Left renal pelvis (tissue), 4 donors: Measurements from ENCODE around the gene C12orf60. TPM values are rescaled to one million over a fixed set of nuclear protein-coding genes. Genes with fewer than 3 reads are reported as not detected.

ENCODE experiments used
- DNase-seq, 4 donors: peaks; one replicate each; pipeline ENCODE4 v3.0.0-alpha.2; 2013; ENCODE audit warnings: low read depth in 4 of 4, low spot score in 3 of 4
- polyA plus RNA-seq, 4 donors: library from polyadenylated mRNA; unstranded; fragments of 120-200 nt; gene quantifications; one replicate each; pipeline ENCODE4 v1.2.1, GENCODE V29; 2013; ENCODE audit not compliant: insufficient read length in 4 of 4

Gene C12orf60
- polyA plus RNA-seq, 4 donors = 1.4 to 5.9 (median 5.0) TPM

DNA sequence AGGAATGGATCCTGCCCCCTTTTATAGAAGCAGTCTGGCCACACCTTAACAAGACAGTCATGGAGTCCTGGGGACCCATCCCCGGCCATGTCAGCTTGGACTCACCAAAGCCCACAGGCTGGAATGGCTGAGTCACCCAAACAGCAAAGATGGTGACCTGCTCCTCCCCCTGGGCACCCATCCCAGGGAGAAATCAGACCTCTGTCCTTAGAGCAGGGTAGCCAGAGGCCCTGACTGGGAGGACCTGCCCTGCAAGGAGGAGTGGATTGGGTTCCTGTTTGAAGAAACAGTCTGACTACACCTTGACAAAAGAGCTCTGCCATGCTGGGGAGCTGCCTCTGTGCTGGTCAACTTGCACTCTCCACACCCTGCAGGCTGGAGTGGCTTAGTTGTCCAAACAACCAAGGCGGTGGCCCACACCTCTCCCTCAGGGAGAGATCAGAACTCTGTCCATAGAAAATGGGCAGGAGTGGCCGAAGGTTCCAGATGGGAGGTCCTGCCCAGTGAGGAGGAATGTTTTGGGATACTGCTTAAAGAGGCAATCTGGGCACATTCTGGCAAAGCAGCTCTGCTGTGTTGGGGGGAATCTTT, 65.5 kb downstream of the C12orf60 start:
- no peak for DNase-seq

DNA sequence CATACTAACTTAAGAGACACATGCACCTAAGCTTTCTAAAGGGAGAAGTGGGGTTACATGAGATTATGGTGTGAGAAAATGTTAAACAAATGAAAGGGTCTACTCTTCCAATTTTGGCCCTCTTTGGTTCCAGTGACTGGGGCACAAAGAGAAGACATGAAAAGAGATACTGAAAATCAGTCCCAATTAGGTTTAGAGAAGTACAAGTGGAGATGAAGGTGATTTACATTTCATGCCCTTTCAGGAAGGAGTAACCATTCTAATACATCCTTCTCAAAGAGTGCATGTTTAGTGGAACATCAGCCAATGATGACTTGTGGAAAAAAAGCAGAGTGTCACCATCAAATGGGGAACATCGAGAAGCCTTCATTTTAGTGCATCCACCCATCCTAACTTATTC, 67.8 kb downstream of the C12orf60 start:
- DNase-seq = no peak

GRCh38 chr12:14871886-14872285, 68.4 kb downstream of the C12orf60 start:
- no peak for DNase-seq

DNA sequence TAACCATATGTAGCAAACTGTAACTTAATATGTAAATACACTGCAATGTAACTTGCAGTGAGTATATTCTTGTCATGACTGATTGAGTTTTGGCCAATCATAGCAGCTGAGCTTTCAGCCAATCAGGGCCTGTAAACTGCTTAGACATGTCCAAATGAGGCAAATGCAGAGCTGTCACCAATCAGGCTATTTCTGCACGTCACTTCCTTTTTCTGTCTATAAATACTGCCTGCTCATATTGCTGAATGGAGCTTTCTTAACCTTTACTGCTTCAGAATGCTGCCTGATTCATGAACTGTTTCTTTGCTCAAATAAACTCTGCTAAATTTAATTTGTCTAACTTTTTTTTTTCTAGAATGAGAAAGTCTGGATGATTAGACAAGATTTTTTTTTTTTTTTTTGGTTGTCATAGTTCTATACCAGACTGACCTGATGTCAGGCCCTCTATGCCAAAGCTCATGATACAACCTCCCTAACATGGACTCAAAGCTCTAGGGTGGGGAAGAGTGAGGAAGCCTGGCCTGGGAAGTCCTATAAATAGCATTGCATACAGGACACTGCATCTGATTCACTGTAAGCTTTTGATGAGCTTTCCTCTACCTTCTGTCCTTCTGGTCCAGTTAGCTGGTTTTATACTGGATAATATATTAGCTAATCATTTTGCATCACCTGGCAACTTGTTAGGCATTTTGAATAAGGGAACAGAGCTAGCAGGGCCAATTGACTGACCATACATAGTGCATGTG, 70.1 kb downstream of the C12orf60 start:
- DNase-seq = no peak

Other genes starting within 250 kb of the C12orf60 start
- gene PLBD1, start 235.8 kb upstream of the C12orf60 start, polyA plus RNA-seq = 10 to 100 TPM; 36.5 to 56.7 (median 49.2) TPM
- gene GUCY2C, start 107.1 kb upstream of the C12orf60 start, polyA plus RNA-seq = under 1 TPM; 0.29 to 0.63 (median 0.47) TPM
- gene WBP11, start 192 bp upstream of the C12orf60 start, polyA plus RNA-seq = 100 to 1,000 TPM in 2 of 4 donors, 10 to 100 TPM in 2; 72.1 to 127 (median 105) TPM
- 1 to 10 TPM in 3 of 4 donors, under 1 TPM in 1; 0.23 to 3.1 (median 2.5) TPM for gene SMCO3, start 10.5 kb downstream of the C12orf60 start, polyA plus RNA-seq
- gene ART4, start 39.9 kb downstream of the C12orf60 start, polyA plus RNA-seq = under 1 TPM; 0.07 to 0.42 (median 0.12) TPM
- 100 to 1,000 TPM in 1 of 4 donors, 10 to 100 TPM in 3; 28.8 to 422 (median 81.6) TPM for gene MGP, start 82.2 kb downstream of the C12orf60 start, polyA plus RNA-seq
- 10 to 100 TPM in 3 of 4 donors, under 1 TPM in 1; 0.46 to 33.2 (median 28.2) TPM for gene ERP27, start 134.9 kb downstream of the C12orf60 start, polyA plus RNA-seq
- 10 to 100 TPM; 43.1 to 67.6 (median 55.7) TPM for gene ARHGDIB, start 157.9 kb downstream of the C12orf60 start, polyA plus RNA-seq
- not detected for gene PDE6H, start 169.4 kb downstream of the C12orf60 start, polyA plus RNA-seq